Colonic mucosa (tissue), 4 donors: ENCODE data around the gene MYOD1. TPM values are rescaled to one million over a fixed set of nuclear protein-coding genes. Genes with fewer than 3 reads are reported as not detected.
A peak's percentile ranks its signal among the peaks of the same experiment; 100 is the strongest.

Experiments used
- DNase-seq: peaks from one replicate; pipeline ENCODE4 v3.0.0-alpha.2; 2020
- H3K27ac ChIP-seq: fragments of 200-600 bp; one replicate; pipeline ENCODE4 v1.8.0; 2021
- H3K27me3 ChIP-seq: fragments of 200-600 bp; one replicate; pipeline ENCODE4 v1.8.0; 2021
- H3K36me3 ChIP-seq: fragments of 200-600 bp; one replicate; pipeline ENCODE4 v1.8.0; 2021
- H3K4me1 ChIP-seq: fragments of 200-600 bp; one replicate; pipeline ENCODE4 v1.8.0; 2021; ENCODE audit warnings: mild to moderate bottlenecking
- H3K4me3 ChIP-seq: fragments of 200-600 bp; one replicate; pipeline ENCODE4 v1.8.0; 2021
- H3K9ac ChIP-seq, 2 donors: one replicate each; pipeline ENCODE4 v1.7.0; 2013; ENCODE audit warnings: control low read depth in 2 of 2, low read depth in 2 of 2, low read length in 2 of 2
- H3K9me3 ChIP-seq: fragments of 200-600 bp; one replicate; pipeline ENCODE4 v1.8.0; 2021
- CTCF ChIP-seq: fragments of 200-600 bp; IDR thresholded peaks from one replicate; pipeline ENCODE4 v1.8.0; 2022; ENCODE audit warnings: antibody characterized with exemption, mild to moderate bottlenecking
- intact Hi-C: fragments of 100-400 bp; cut with DNase I; formaldehyde crosslinking; loops from one replicate; pipeline ENCODE4 v1.14.1; 2022
- total RNA-seq, 2 donors: library from RNA; stranded (reverse); fragmentation: NEBNext Ultra II Directional in 1 of 2; extraction: Animal tissue kit (Norgen Biotek cat#: 25700) in 1 of 2; gene quantifications; one replicate each; pipeline ENCODE4 v1.2.1, GENCODE V29; 2021
- donor health status: healthy.
- donor health status: DM: no; HTN: no; CAD: no.
- donor health status: DM: no; HTN: no; CAD: no.

The MYOD1 gene
- total RNA-seq, 2 donors from 2014 or later: not detected

GRCh38 chr11:17730608-17731462 is 11.5 kb downstream of the MYOD1 start:
- no peaks in the 10 kb centered on the region for H3K9me3 ChIP-seq
- TF ChIP-seq CTCF: peak; percentile 82
- intact Hi-C loops: loop anchor here (2.0 to 10.0 kb wide), 2 partner anchors 136 to 248 kb away; no protein-coding TSS in a partner anchor

GRCh38 chr11:17733261-17733660 is 13.9 kb downstream of the MYOD1 start:
- H3K4me1 ChIP-seq: no peaks in the 10 kb centered on the region
- H3K9ac ChIP-seq: no peak overlapping the region
- H3K36me3 ChIP-seq: no peaks in the 10 kb centered on the region
- H3K9me3 ChIP-seq: no peaks in the 10 kb centered on the region
- no peak overlapping the region for H3K4me3 ChIP-seq
- no peak for TF ChIP-seq CTCF
- intact Hi-C loops: loop anchor here (10.0 kb wide), 1 partner anchor 138 kb away; no protein-coding TSS in a partner anchor
- H3K27ac ChIP-seq: no peak overlapping the region
- DNase-seq: no peak
- H3K27me3 ChIP-seq: peaks cover 16% of the 10 kb centered on the region

More at GRCh38 chr11:17730608-17731462, 11.5 kb downstream of the MYOD1 start:
- H3K27me3 ChIP-seq: peaks cover 9% of the 10 kb centered on the region
- H3K4me1 ChIP-seq: no peaks in the 10 kb centered on the region
- DNase-seq: peak; percentile 74
- H3K9ac ChIP-seq: no peak overlapping the region
- no peak overlapping the region for H3K27ac ChIP-seq
- H3K36me3 ChIP-seq: no peaks in the 10 kb centered on the region
- no peak overlapping the region for H3K4me3 ChIP-seq

- TF ChIP-seq CTCF: no peak
- Histone ChIP-seq H3K4me1 (no peaks in the 10 kb centered on the region), H3K9me3 (no peaks in the 10 kb centered on the region), H3K4me3 (peak within 1 kb of the TSS; percentile 15), H3K9ac (no peak within 1 kb of the TSS), H3K27ac (no peak within 1 kb of the TSS), H3K27me3 (peaks cover 16% of the 10 kb centered on the region), H3K36me3 (no peaks in the 10 kb centered on the region)
- intact Hi-C loops: loop anchor here (10.0 kb wide), 1 partner anchor 140 kb away; no protein-coding TSS in a partner anchor
- DNase-seq: no peak
These were observed 15.1 kb downstream of the MYOD1 start, which contains the start of gene KCNC1 for GRCh38 chr11:17734418-17734911. Gene KCNC1 (plus strand): TSS chr11:17734781. CDS start chr11:17736003, 1,222 bp downstream.

GRCh38 chr11:17734986-17735817 is 15.8 kb downstream of the MYOD1 start:
- peak; percentile 30 for DNase-seq
- H3K36me3 ChIP-seq: no peaks in the 10 kb centered on the region
- H3K9ac ChIP-seq: no peak overlapping the region
- H3K27ac ChIP-seq: no peak overlapping the region
- no peak for TF ChIP-seq CTCF
- H3K27me3 ChIP-seq: peaks cover 16% of the 10 kb centered on the region
- H3K9me3 ChIP-seq: no peaks in the 10 kb centered on the region
- H3K4me1 ChIP-seq: no peaks in the 10 kb centered on the region
- intact Hi-C loops: loop anchor here (10.0 kb wide), 1 partner anchor 140 kb away; no protein-coding TSS in a partner anchor
- peak overlapping the region; percentile 15 for H3K4me3 ChIP-seq
